ENCODE measurements around the gene TMEM33.

Gene TMEM33

DNA sequence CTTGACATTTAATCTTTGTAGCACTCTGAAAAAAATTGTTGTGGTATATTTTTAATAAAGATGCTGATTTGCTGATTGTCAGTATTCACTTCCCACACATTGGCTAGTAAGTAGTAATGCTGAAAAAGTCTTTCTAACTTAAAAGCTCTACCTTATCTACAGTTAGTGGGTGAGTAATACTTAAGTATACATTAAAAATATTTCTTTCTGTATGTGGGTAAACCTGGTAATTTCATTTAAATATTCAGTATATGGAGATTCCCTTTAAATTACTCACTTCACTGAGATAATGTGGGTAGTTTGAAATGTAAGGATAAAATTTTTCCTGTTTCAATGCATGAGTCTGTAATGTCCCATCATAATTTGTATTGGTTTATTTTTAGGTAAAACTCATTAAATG, 5.6 kb downstream of the TMEM33 start:
- H3K27ac ChIP-seq (ENCODE audit: low read length), result no peak overlapping the region
- H3K27me3 ChIP-seq (ENCODE audit: insufficient read depth, low read length), result no peaks in the 10 kb centered on the region
- H3K4me3 ChIP-seq (ENCODE audit: low read length), result no peak overlapping the region
- no peak overlapping the region for H3K9ac ChIP-seq (ENCODE audit: low read depth, low read length)
- H3K9me3 ChIP-seq (ENCODE audit: insufficient read depth, low read depth, low read length), result no peaks in the 10 kb centered on the region
- H3K36me3 ChIP-seq (ENCODE audit: insufficient read depth, low read depth, low read length), result peaks cover 82% of the 10 kb centered on the region
- H3K4me1 ChIP-seq (ENCODE audit: insufficient read depth, low read length), result peaks cover 20% of the 10 kb centered on the region; the same call in 1 of the 2 replicates

DNA sequence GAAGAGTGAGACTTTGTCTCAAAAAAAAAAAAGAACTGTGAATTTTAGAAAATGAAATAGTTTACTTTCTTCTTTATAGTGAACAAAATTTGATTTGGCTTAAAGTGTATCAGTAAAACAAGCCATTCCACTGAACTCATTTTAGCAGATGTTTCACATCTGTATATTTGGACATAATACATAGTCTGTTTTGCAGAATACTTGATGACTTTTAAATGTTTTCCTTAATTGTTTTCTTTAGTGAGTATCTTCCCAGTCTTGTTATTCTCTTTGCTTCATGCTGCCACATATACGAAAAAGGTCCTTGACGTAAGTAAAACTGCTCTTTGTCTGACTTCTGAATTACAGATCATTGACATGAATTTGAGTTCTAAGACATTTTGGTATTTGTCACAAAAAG, 8.3 kb downstream of the TMEM33 start:
- Histone ChIP-seq H3K4me1 (ENCODE audit: insufficient read depth, low read length) (0 out of 2 replicates have a peak, but pooled peaks cover 1% of the 10 kb centered on the region), H3K4me3 (ENCODE audit: low read length) (no peak overlapping the region), H3K36me3 (ENCODE audit: insufficient read depth, low read depth, low read length) (peaks cover 94% of the 10 kb centered on the region)

GRCh38 chr4:41944089-41944488, 8.9 kb downstream of the TMEM33 start:
- Histone ChIP-seq H3K4me3 (ENCODE audit: low read length) (no peak overlapping the region), H3K36me3 (ENCODE audit: insufficient read depth, low read depth, low read length) (peaks cover 93% of the 10 kb centered on the region), H3K27me3 (ENCODE audit: insufficient read depth, low read length) (no peaks in the 10 kb centered on the region), H3K9ac (ENCODE audit: low read depth, low read length) (no peak overlapping the region), H3K4me1 (ENCODE audit: insufficient read depth, low read length) (no peaks in the 10 kb centered on the region), H3K9me3 (ENCODE audit: insufficient read depth, low read depth, low read length) (no peaks in the 10 kb centered on the region), H3K27ac (ENCODE audit: low read length) (no peak overlapping the region)

More for the DNA sequence above, 8.3 kb downstream of the TMEM33 start:
- Histone ChIP-seq H3K9me3 (ENCODE audit: insufficient read depth, low read depth, low read length) (no peaks in the 10 kb centered on the region), H3K27me3 (ENCODE audit: insufficient read depth, low read length) (no peaks in the 10 kb centered on the region), H3K9ac (ENCODE audit: low read depth, low read length) (no peak overlapping the region), H3K27ac (ENCODE audit: low read length) (no peak overlapping the region)

DNA sequence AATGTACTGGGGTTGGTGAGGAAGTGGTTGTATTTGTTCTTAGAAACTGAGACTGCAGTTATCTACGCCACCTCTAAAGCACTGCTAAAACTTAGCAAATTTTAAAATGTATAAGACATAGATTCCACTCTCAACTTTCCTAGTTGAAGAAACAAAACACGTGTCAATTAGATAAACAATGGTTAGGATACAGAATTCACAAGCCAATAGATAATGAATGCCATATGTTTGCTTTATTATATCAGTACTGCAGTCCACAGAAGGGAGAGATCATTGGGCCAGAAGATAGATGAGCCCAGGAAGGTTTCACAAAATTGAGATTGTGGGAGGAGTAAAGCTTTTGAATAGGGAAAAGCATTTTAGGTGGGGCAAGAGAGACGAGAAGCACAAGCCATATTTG, 14.3 kb downstream of the TMEM33 start:
- no peaks in the 10 kb centered on the region for H3K9me3 ChIP-seq (ENCODE audit: insufficient read depth, low read depth, low read length)
- H3K36me3 ChIP-seq (ENCODE audit: insufficient read depth, low read depth, low read length), result peaks cover 94% of the 10 kb centered on the region
- no peaks in the 10 kb centered on the region for H3K27me3 ChIP-seq (ENCODE audit: insufficient read depth, low read length)
- no peak overlapping the region for H3K4me3 ChIP-seq (ENCODE audit: low read length)
- no peak overlapping the region for H3K9ac ChIP-seq (ENCODE audit: low read depth, low read length)
- H3K4me1 ChIP-seq (ENCODE audit: insufficient read depth, low read length), result no peaks in the 10 kb centered on the region
- H3K27ac ChIP-seq (ENCODE audit: low read length), result no peak overlapping the region

GRCh38 chr4:41957634-41958033, 22.4 kb downstream of the TMEM33 start:
- Histone ChIP-seq H3K4me3 (ENCODE audit: low read length) (no peak overlapping the region), H3K36me3 (ENCODE audit: insufficient read depth, low read depth, low read length) (peaks cover 28% of the 10 kb centered on the region), H3K4me1 (ENCODE audit: insufficient read depth, low read length) (peaks cover 7% of the 10 kb centered on the region), H3K27ac (ENCODE audit: low read length) (no peak overlapping the region), H3K9me3 (ENCODE audit: insufficient read depth, low read depth, low read length) (no peaks in the 10 kb centered on the region), H3K27me3 (ENCODE audit: insufficient read depth, low read length) (no peaks in the 10 kb centered on the region), H3K9ac (ENCODE audit: low read depth, low read length) (no peak overlapping the region)

GRCh38 chr4:41963105-41963504, 27.9 kb downstream of the TMEM33 start:
- Histone ChIP-seq H3K36me3 (ENCODE audit: insufficient read depth, low read depth, low read length) (no peaks in the 10 kb centered on the region), H3K27me3 (ENCODE audit: insufficient read depth, low read length) (no peaks in the 10 kb centered on the region), H3K27ac (ENCODE audit: low read length) (no peak overlapping the region), H3K9ac (ENCODE audit: low read depth, low read length) (no peak overlapping the region), H3K4me1 (ENCODE audit: insufficient read depth, low read length) (peaks cover 7% of the 10 kb centered on the region), H3K9me3 (ENCODE audit: insufficient read depth, low read depth, low read length) (no peaks in the 10 kb centered on the region), H3K4me3 (ENCODE audit: low read length) (no peak overlapping the region)

- Histone ChIP-seq H3K9ac (ENCODE audit: low read depth, low read length) (no peak overlapping the region), H3K27ac (ENCODE audit: low read length) (no peak overlapping the region), H3K27me3 (ENCODE audit: insufficient read depth, low read length) (no peaks in the 10 kb centered on the region), H3K9me3 (ENCODE audit: insufficient read depth, low read depth, low read length) (peaks cover 7% of the 10 kb centered on the region; the same call in 1 of the 2 replicates), H3K4me1 (ENCODE audit: insufficient read depth, low read length) (peaks cover 3% of the 10 kb centered on the region), H3K4me3 (ENCODE audit: low read length) (no peak overlapping the region), H3K36me3 (ENCODE audit: insufficient read depth, low read depth, low read length) (no peaks in the 10 kb centered on the region)
These were observed 29.2 kb downstream of the TMEM33 start for GRCh38 chr4:41964401-41964800.

DNA sequence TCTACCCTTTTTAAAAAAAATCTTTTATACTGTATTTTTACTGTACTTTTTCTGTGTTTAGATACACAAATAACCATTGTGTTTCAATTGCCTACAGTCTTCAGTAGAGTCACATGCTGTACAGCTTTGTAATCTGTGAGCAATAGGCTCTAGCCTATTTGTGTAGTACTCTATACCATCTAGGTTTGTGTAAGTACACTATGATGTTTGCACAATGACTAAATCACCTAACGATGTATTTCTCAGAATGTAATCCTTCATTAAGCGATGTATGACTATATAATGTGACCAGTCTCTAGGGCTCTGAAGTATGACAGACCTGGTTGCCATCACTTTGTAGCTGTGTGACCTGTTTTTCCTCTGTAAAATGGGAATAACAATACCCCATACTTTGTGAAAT, 32.2 kb downstream of the TMEM33 start:
- Histone ChIP-seq H3K4me1 (ENCODE audit: insufficient read depth, low read length) (no peaks in the 10 kb centered on the region), H3K36me3 (ENCODE audit: insufficient read depth, low read depth, low read length) (no peaks in the 10 kb centered on the region), H3K9me3 (ENCODE audit: insufficient read depth, low read depth, low read length) (peaks cover 11% of the 10 kb centered on the region; the same call in 1 of the 2 replicates), H3K27me3 (ENCODE audit: insufficient read depth, low read length) (no peaks in the 10 kb centered on the region), H3K27ac (ENCODE audit: low read length) (no peak overlapping the region), H3K4me3 (ENCODE audit: low read length) (no peak overlapping the region), H3K9ac (ENCODE audit: low read depth, low read length) (no peak overlapping the region)

DNA sequence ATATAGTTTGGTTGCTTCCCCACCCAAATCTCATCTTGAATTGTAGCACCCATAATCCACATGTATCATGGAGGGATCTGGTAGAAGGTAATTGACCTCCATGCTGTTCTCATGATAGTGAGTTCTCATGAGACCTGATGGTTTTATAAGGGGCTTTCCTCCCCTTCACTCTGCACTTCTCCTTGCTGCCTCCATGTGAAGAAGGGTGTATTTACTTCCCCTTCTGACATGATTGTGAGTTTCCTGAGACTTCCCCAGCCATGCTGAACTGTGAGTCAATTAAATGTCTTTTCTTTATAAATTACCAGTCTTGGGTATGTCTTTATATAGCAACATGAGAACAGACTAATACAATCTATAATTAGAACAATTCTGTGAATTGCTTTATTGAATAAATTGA, 34.4 kb downstream of the TMEM33 start:
- H3K36me3 ChIP-seq (ENCODE audit: insufficient read depth, low read depth, low read length), result no peaks in the 10 kb centered on the region
- no peak overlapping the region for H3K4me3 ChIP-seq (ENCODE audit: low read length)
- H3K27me3 ChIP-seq (ENCODE audit: insufficient read depth, low read length), result no peaks in the 10 kb centered on the region
- no peak overlapping the region for H3K27ac ChIP-seq (ENCODE audit: low read length)
- H3K9ac ChIP-seq (ENCODE audit: low read depth, low read length), result no peak overlapping the region
- H3K4me1 ChIP-seq (ENCODE audit: insufficient read depth, low read length), result no peaks in the 10 kb centered on the region
- H3K9me3 ChIP-seq (ENCODE audit: insufficient read depth, low read depth, low read length), result peaks cover 11% of the 10 kb centered on the region; the same call in 1 of the 2 replicates

DNA sequence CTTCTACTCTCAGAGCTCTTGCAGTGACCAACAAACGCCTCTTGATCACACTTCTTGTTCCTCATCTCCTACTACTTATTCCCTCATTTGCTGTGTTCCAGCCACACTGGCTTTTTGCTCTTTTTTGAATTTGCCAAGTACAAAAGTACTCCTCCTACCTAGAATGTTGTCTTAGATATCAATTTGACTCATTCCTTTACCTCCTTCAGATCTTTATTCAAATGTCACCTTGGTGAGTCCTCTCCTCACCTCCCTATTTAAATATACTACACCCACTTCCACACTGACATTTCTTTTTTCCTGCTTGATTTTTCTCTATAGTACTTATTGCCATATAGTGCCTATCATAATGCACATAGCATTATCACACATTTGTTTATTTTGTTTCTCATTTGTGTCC, 40.1 kb downstream of the TMEM33 start:
- H3K9ac ChIP-seq (ENCODE audit: low read depth, low read length), result no peak overlapping the region
- H3K27me3 ChIP-seq (ENCODE audit: insufficient read depth, low read length), result no peaks in the 10 kb centered on the region
- no peak overlapping the region for H3K27ac ChIP-seq (ENCODE audit: low read length)
- no peak overlapping the region for H3K4me3 ChIP-seq (ENCODE audit: low read length)
- no peaks in the 10 kb centered on the region for H3K36me3 ChIP-seq (ENCODE audit: insufficient read depth, low read depth, low read length)
- no peaks in the 10 kb centered on the region for H3K9me3 ChIP-seq (ENCODE audit: insufficient read depth, low read depth, low read length)
- H3K4me1 ChIP-seq (ENCODE audit: insufficient read depth, low read length), result peaks cover 10% of the 10 kb centered on the region; the same call in 1 of the 2 replicates

GRCh38 chr4:41976775-41977516, 41.7 kb downstream of the TMEM33 start:
- Histone ChIP-seq H3K36me3 (ENCODE audit: insufficient read depth, low read depth, low read length) (no peaks in the 10 kb centered on the region), H3K9me3 (ENCODE audit: insufficient read depth, low read depth, low read length) (no peaks in the 10 kb centered on the region), H3K27ac (ENCODE audit: low read length) (no peak overlapping the region), H3K9ac (ENCODE audit: low read depth, low read length) (no peak overlapping the region), H3K4me1 (ENCODE audit: insufficient read depth, low read length) (peaks cover 10% of the 10 kb centered on the region; the same call in 1 of the 2 replicates), H3K4me3 (ENCODE audit: low read length) (no peak overlapping the region), H3K27me3 (ENCODE audit: insufficient read depth, low read length) (no peaks in the 10 kb centered on the region)

GRCh38 chr4:41977709-41978108, 42.5 kb downstream of the TMEM33 start:
- no peaks in the 10 kb centered on the region for H3K9me3 ChIP-seq (ENCODE audit: insufficient read depth, low read depth, low read length)
- peaks cover 10% of the 10 kb centered on the region; the same call in 1 of the 2 replicates for H3K4me1 ChIP-seq (ENCODE audit: insufficient read depth, low read length)
- no peak overlapping the region for H3K9ac ChIP-seq (ENCODE audit: low read depth, low read length)
- no peak overlapping the region for H3K4me3 ChIP-seq (ENCODE audit: low read length)
- no peaks in the 10 kb centered on the region for H3K36me3 ChIP-seq (ENCODE audit: insufficient read depth, low read depth, low read length)
- no peak overlapping the region for H3K27ac ChIP-seq (ENCODE audit: low read length)
- no peaks in the 10 kb centered on the region for H3K27me3 ChIP-seq (ENCODE audit: insufficient read depth, low read length)

Data from iPS-20b (cell line).